GM18499 (cell line): ENCODE measurements around the gene NEMF.
"Not testable (repeated sequence)": the region's sequence is repeated elsewhere in the genome, so short reads cannot be mapped to it uniquely, and the experiment has no call there.

ENCODE experiments used
- ATAC-seq: cut with Tn5 transposase; IDR thresholded peaks from one replicate; pipeline ENCODE4 v1.9.1; 2021; ENCODE audit warnings: moderate number of reproducible peaks; ENCODE audit not compliant: insufficient read depth, unreplicated experiment

NEMF gene, protein sequence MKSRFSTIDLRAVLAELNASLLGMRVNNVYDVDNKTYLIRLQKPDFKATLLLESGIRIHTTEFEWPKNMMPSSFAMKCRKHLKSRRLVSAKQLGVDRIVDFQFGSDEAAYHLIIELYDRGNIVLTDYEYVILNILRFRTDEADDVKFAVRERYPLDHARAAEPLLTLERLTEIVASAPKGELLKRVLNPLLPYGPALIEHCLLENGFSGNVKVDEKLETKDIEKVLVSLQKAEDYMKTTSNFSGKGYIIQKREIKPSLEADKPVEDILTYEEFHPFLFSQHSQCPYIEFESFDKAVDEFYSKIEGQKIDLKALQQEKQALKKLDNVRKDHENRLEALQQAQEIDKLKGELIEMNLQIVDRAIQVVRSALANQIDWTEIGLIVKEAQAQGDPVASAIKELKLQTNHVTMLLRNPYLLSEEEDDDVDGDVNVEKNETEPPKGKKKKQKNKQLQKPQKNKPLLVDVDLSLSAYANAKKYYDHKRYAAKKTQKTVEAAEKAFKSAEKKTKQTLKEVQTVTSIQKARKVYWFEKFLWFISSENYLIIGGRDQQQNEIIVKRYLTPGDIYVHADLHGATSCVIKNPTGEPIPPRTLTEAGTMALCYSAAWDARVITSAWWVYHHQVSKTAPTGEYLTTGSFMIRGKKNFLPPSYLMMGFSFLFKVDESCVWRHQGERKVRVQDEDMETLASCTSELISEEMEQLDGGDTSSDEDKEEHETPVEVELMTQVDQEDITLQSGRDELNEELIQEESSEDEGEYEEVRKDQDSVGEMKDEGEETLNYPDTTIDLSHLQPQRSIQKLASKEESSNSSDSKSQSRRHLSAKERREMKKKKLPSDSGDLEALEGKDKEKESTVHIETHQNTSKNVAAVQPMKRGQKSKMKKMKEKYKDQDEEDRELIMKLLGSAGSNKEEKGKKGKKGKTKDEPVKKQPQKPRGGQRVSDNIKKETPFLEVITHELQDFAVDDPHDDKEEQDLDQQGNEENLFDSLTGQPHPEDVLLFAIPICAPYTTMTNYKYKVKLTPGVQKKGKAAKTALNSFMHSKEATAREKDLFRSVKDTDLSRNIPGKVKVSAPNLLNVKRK

GRCh38 chr14:49852301-49853157 is at the start of gene NEMF:
Gene NEMF, minus strand, starts transcription at chr14:49852788. Its CDS starts 35 bp downstream, at chr14:49852753.
- ATAC-seq = peak; percentile 62

DNA sequence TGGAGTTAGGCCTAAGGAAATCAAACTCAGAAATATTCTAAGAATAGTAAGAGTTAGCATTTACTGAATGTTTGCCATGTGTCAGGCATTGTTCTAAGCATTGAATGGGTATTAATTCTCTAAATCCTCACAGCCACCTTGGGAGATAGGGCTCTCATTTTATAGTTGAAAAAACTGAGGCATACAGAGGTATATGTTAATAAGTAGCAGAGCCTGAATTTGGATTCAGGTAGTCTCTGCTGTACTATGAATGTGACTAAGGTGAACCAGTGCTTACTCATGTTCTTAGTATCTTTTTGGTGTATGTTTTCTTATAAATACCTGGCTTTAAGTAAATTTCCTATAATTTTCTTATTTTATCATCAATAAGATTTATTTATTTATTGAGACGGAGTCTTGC is 48.4 kb upstream of the NEMF start:
- no peak for ATAC-seq

DNA sequence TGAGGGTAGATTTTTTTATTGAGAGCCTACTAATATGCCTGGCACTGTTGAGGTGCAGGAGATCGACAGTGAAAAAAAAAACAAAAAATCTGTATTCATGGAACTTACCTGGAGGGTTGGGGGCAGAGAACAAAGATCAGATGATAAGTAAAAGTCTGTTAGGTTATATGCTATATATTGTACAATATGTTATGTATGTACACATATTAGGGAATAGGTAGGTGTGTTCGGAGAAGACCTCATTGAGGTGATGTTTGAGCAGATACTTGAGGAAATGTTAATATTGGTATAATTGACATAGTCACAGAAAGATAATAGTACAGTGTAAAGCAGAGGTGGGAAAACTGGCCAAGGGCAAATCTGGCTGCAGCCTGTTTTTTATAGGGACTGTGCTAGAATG is 45.9 kb upstream of the NEMF start:
- ATAC-seq = no peak

DNA sequence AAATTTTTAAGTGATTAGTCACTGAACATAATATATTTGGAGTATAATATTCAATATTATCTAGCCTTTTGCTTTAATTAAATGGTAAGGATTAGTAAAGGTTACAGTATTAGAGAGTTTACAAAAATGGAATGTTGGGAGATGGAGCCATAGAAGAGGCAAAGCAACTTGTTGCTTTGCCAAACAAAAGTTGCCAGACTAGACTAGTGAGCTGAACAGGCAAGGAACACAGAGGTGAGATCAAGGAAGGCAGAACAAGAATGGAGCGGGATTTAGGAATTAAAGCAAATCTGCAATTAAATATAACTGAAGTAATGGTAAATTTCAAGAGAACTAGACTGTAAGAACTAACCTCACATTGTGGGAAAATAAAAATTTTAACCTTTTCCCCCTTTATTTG is 45.4 kb upstream of the NEMF start:
- no peak for ATAC-seq

- ATAC-seq = no peak
Observed at GRCh38 chr14:49897414-49897813, 44.8 kb upstream of the NEMF start.

DNA sequence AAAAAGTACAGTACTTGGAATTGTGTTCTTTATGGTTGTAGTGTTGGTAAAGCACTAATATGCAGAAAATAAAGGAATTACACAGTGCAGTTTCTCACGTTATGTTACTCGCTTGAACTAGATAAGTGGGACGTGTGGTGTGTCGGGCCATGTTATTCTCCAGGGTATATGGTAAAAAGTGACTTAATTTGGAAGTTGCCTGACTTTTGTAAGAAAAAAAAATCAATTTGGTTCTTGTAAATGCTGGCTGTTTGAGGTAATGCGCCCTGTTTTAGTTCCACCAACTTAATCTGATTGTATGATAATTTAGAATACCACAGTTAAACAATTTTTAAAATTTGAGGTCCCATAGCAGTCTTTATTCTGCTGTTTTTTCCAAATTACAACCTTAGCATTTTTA is 44.4 kb upstream of the NEMF start:
- ATAC-seq = no peak

GRCh38 chr14:49896272-49896671 is 43.7 kb upstream of the NEMF start:
- ATAC-seq = not testable (repeated sequence)

- no peak for ATAC-seq
Observed at GRCh38 chr14:49895480-49895879, 42.9 kb upstream of the NEMF start.

GRCh38 chr14:49894214-49895107 is 41.9 kb upstream of the NEMF start:
- not testable (repeated sequence) for ATAC-seq

DNA sequence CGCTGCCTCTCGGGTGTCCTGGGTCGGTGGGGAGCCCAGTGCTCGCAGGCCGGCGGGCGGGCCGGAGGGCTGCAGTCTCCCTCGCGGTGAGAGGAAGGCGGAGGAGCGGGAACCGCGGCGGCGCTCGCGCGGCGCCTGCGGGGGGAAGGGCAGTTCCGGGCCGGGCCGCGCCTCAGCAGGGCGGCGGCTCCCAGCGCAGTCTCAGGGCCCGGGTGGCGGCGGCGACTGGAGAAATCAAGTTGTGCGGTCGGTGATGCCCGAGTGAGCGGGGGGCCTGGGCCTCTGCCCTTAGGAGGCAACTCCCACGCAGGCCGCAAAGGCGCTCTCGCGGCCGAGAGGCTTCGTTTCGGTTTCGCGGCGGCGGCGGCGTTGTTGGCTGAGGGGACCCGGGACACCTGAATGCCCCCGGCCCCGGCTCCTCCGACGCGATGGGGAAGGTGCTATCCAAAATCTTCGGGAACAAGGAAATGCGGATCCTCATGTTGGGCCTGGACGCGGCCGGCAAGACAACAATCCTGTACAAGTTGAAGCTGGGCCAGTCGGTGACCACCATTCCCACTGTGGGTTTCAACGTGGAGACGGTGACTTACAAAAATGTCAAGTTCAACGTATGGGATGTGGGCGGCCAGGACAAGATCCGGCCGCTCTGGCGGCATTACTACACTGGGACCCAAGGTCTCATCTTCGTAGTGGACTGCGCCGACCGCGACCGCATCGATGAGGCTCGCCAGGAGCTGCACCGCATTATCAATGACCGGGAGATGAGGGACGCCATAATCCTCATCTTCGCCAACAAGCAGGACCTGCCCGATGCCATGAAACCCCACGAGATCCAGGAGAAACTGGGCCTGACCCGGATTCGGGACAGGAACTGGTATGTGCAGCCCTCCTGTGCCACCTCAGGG is 41.0 kb upstream of the NEMF start:
- peak; percentile 19 for ATAC-seq

GRCh38 chr14:49892636-49893308 is 40.2 kb upstream of the NEMF start, which contains the start of gene ARF6:
Gene ARF6, plus strand, starts transcription at chr14:49893082. Its CDS starts 655 bp downstream, at chr14:49893737.
- peak; percentile 50 for ATAC-seq

DNA sequence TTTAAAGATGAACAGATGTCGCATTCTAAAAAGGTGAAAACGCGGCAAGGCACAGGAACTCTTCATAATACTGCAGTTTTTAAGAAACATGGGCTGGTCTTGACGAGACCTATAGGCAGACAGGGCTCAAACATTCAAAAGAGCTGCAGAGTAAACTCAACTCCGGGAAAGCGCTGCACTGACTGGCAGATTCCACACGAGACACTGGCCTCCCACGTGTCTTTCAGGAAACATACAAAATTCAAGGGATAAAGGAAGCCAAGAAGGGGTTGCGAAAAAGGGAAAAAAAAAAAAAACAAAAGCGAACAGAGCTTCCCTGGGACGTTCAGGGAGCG is 39.7 kb upstream of the NEMF start:
- ATAC-seq = peak; percentile 19

DNA sequence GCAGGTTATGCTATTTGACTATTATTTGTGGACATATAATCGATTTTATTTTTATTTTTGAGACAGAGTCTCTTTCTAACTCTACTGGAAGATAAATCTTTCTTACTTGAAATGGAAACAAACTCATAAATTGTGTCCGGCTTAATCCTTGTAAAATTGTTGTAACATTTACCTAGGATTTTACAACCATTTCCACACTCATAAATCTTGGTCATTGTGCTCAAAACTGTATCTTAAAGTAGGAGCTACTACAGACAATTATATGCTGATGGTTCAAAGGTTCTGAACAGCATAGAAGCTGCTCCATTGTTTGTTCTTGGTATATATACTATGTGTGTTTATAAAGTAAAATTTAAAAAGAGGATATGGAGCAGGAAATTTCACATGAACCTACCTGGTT is 35.7 kb upstream of the NEMF start:
- ATAC-seq = no peak

DNA sequence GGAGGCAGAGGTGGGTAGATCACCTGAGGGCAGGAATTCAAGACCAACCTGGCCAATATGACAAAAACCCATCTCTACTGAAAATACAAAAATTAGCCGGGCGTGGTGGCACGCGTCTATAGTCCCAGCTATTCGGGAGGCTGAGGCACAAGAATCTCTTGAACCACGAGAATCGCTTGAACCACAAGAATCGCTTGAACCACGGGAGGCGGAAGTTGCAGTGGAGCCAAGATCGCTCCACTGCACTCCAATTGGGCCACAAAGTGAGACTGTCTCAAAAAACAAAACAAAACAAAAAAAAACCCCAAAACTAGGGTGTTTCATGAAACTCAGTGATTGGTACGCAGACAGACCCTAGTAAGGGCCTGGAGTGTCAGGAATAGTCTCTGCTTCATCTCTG is 33.9 kb upstream of the NEMF start:
- no peak for ATAC-seq

GRCh38 chr14:49882826-49883694 is 30.5 kb upstream of the NEMF start:
- no peak for ATAC-seq

- ATAC-seq = no peak
Observed at GRCh38 chr14:49881350-49882001, 28.9 kb upstream of the NEMF start.
